ENCODE measurements around the gene FMNL3. TPM values are rescaled to one million over a fixed set of nuclear protein-coding genes. Genes with fewer than 3 reads are reported as not detected.

The FMNL3 gene
- polyA plus RNA-seq, 1 donor from 2014 or later, result 9.3 TPM

DNA sequence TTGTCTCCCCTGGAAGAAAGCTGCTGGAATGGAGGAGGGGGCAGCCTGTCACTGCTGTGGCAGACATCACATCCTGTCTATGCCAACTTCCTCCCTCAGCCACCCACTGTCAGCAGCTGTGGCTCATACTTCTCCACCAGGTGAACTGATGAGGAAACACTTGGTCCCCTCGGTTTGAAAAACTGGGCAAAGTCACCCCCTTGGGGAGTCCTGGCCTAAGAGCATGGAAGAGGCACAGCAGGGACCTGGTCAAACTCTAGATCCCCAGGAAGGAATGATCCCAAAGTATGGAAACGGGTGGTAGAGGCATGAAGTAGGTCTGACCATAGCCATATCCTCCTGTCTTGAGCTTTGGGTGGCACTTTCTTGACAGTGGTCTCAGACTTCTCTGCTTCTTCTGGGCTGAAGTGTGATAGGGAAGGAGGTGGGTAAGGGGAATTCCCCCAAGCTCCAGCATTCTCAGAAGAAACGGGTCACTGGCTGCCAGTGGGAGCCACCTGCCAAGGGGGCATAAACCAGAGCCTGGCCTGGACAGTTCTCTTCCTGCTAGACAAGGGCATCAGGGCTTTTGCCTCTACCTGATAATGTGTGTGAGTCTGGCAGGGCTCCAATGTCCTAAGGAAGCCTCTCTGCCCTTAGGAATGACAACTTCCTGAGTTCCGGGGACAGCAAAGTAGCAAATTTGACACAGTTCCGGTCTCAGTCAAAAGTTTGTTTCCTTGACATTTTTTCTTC, 36.0 kb downstream of the FMNL3 start:
- Histone ChIP-seq H3K9me2 (ENCODE audit: insufficient read depth, low read length) (no peaks in the 10 kb centered on the region), H2AFZ (ENCODE audit: low read depth, low read length) (no peak overlapping the region), H3F3A (ENCODE audit: insufficient read depth, low read length, poor library complexity, severe bottlenecking) (no peaks in the 10 kb centered on the region), H3K79me2 (replicated peaks; ENCODE audit: insufficient read depth, low read length) (no peaks in the 10 kb centered on the region), H4K20me1 (ENCODE audit: insufficient read depth) (no peaks in the 10 kb centered on the region), H3K36me3 (ENCODE audit: insufficient read depth, low read length) (no peaks in the 10 kb centered on the region), H3K9ac (ENCODE audit: low read length) (no peak overlapping the region), H3K9me3 (ENCODE audit: low read length) (no peaks in the 10 kb centered on the region), H3K4me3 (ENCODE audit: low read length) (no peak overlapping the region), H3K4me2 (ENCODE audit: low read length) (no peak overlapping the region), H3K27ac (ENCODE audit: low read length) (no peak overlapping the region), H3K27me3 (ENCODE audit: insufficient read depth, low read depth, low read length) (no peaks in the 10 kb centered on the region)
- TF ChIP-seq SMC3 (conservative IDR thresholded peaks at IDR 0.05; ENCODE audit: poor library complexity), result no peak
- no peak for TF ChIP-seq EP300 (conservative IDR thresholded peaks at IDR 0.05; ENCODE audit: poor library complexity, severe bottlenecking)
- TF ChIP-seq RAD21 (conservative IDR thresholded peaks at IDR 0.05), result no peak
- no peak for TF ChIP-seq TAF1 (IDR thresholded peaks at IDR 0.05; ENCODE audit: low read depth)
- no peak for TF ChIP-seq POLR2AphosphoS5 (IDR thresholded peaks at IDR 0.05)
- TF ChIP-seq, protein P1, sequence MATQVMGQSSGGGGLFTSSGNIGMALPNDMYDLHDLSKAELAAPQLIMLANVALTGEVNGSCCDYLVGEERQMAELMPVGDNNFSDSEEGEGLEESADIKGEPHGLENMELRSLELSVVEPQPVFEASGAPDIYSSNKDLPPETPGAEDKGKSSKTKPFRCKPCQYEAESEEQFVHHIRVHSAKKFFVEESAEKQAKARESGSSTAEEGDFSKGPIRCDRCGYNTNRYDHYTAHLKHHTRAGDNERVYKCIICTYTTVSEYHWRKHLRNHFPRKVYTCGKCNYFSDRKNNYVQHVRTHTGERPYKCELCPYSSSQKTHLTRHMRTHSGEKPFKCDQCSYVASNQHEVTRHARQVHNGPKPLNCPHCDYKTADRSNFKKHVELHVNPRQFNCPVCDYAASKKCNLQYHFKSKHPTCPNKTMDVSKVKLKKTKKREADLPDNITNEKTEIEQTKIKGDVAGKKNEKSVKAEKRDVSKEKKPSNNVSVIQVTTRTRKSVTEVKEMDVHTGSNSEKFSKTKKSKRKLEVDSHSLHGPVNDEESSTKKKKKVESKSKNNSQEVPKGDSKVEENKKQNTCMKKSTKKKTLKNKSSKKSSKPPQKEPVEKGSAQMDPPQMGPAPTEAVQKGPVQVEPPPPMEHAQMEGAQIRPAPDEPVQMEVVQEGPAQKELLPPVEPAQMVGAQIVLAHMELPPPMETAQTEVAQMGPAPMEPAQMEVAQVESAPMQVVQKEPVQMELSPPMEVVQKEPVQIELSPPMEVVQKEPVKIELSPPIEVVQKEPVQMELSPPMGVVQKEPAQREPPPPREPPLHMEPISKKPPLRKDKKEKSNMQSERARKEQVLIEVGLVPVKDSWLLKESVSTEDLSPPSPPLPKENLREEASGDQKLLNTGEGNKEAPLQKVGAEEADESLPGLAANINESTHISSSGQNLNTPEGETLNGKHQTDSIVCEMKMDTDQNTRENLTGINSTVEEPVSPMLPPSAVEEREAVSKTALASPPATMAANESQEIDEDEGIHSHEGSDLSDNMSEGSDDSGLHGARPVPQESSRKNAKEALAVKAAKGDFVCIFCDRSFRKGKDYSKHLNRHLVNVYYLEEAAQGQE (IDR thresholded peaks at IDR 0.05; ENCODE audit: borderline replicate concordance), result no peak
- no peak for TF ChIP-seq MXI1 (conservative IDR thresholded peaks at IDR 0.05; ENCODE audit: poor library complexity, severe bottlenecking)
- TF ChIP-seq EZH2 (IDR thresholded peaks at IDR 0.05; ENCODE audit: borderline replicate concordance, insufficient read depth, low read length, poor library complexity, severe bottlenecking), result no peak
- TF ChIP-seq, protein P2, sequence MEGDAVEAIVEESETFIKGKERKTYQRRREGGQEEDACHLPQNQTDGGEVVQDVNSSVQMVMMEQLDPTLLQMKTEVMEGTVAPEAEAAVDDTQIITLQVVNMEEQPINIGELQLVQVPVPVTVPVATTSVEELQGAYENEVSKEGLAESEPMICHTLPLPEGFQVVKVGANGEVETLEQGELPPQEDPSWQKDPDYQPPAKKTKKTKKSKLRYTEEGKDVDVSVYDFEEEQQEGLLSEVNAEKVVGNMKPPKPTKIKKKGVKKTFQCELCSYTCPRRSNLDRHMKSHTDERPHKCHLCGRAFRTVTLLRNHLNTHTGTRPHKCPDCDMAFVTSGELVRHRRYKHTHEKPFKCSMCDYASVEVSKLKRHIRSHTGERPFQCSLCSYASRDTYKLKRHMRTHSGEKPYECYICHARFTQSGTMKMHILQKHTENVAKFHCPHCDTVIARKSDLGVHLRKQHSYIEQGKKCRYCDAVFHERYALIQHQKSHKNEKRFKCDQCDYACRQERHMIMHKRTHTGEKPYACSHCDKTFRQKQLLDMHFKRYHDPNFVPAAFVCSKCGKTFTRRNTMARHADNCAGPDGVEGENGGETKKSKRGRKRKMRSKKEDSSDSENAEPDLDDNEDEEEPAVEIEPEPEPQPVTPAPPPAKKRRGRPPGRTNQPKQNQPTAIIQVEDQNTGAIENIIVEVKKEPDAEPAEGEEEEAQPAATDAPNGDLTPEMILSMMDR (IDR thresholded peaks at IDR 0.05; ENCODE audit: poor library complexity, severe bottlenecking), result no peak

DNA sequence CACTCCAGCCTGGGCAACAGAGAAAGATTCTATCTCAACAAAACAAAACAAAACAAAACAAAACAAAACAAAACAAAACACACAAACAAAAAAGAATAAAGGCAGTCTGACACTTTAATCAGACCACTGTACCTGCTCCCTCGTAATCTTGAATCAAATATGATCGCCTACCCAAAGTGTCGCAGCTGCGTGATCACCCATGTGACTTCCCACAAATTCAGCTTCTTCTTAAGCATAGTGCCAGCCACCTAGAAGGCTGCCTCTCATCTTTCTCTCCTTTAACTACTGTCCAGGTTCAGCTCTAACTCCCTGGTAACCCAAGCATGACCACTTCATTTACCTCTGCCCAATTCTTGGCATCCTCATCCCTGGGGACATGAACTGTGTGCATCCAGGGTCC, 37.4 kb downstream of the FMNL3 start:
- Histone ChIP-seq H2AFZ (ENCODE audit: low read depth, low read length) (no peak overlapping the region), H3K9me3 (ENCODE audit: low read length) (no peaks in the 10 kb centered on the region), H3K36me3 (ENCODE audit: insufficient read depth, low read length) (no peaks in the 10 kb centered on the region), H3K4me3 (ENCODE audit: low read length) (no peak overlapping the region), H3K9me2 (ENCODE audit: insufficient read depth, low read length) (no peaks in the 10 kb centered on the region), H4K20me1 (ENCODE audit: insufficient read depth) (no peaks in the 10 kb centered on the region), H3K27me3 (ENCODE audit: insufficient read depth, low read depth, low read length) (no peaks in the 10 kb centered on the region), H3K27ac (ENCODE audit: low read length) (no peak overlapping the region), H3F3A (ENCODE audit: insufficient read depth, low read length, poor library complexity, severe bottlenecking) (no peaks in the 10 kb centered on the region), H3K79me2 (replicated peaks; ENCODE audit: insufficient read depth, low read length) (no peaks in the 10 kb centered on the region), H3K4me2 (ENCODE audit: low read length) (no peak overlapping the region), H3K9ac (ENCODE audit: low read length) (no peak overlapping the region)
- TF ChIP-seq EZH2 (IDR thresholded peaks at IDR 0.05; ENCODE audit: borderline replicate concordance, insufficient read depth, low read length, poor library complexity, severe bottlenecking) (no peak), EP300 (conservative IDR thresholded peaks at IDR 0.05; ENCODE audit: poor library complexity, severe bottlenecking) (no peak), SMC3 (conservative IDR thresholded peaks at IDR 0.05; ENCODE audit: poor library complexity) (no peak), POLR2AphosphoS5 (IDR thresholded peaks at IDR 0.05) (no peak), MXI1 (conservative IDR thresholded peaks at IDR 0.05; ENCODE audit: poor library complexity, severe bottlenecking) (no peak)
- TF ChIP-seq, protein P1 (IDR thresholded peaks at IDR 0.05; ENCODE audit: borderline replicate concordance), result no peak
